Thyroid gland (tissue), 4 donors: ENCODE measurements around the gene IFI27L1. TPM values are rescaled to one million over a fixed set of nuclear protein-coding genes. Genes with fewer than 3 reads are reported as not detected.

Experiments used
- DNase-seq, 2 donors: peaks; one replicate each; pipeline ENCODE4 v3.0.0-alpha.2; 2019
- H3K27ac ChIP-seq, 3 donors: fragments of 200-600 bp; sonication (generic); 1 replicate in 2 of 3; 2 replicates in 1 of 3; pipeline ENCODE4 v1.5.1; 2016 to 2019; ENCODE audit warnings: mild to moderate bottlenecking in 1 of 3, moderate library complexity in 1 of 3
- H3K27me3 ChIP-seq: fragments of 200-600 bp; sonication (generic); one replicate; pipeline ENCODE4 v1.5.1; 2019
- H3K36me3 ChIP-seq, 2 donors: fragments of 200-600 bp; sonication (generic); one replicate each; pipeline ENCODE4 v1.5.1; 2016 to 2019
- H3K4me1 ChIP-seq, 2 donors: fragments of 200-600 bp; sonication (generic); one replicate each; pipeline ENCODE4 v1.5.1; 2017 to 2019
- H3K4me3 ChIP-seq, 3 donors: fragments of 200-600 bp; sonication (generic); replicated peaks in 1 of 3; 1 replicate in 2 of 3; 2 replicates in 1 of 3; pipeline ENCODE4 v1.5.1; 2016; ENCODE audit warnings: mild to moderate bottlenecking in 1 of 3
- H3K9me3 ChIP-seq: fragments of 200-600 bp; sonication (generic); one replicate; pipeline ENCODE4 v1.5.1; 2017
- CTCF ChIP-seq, 6 experiments: fragments of 200-600 bp in 3 of 6; fragments of 450-650 bp in 3 of 6; sonication (generic) in 3 of 6; IDR thresholded peaks; one replicate each; pipeline ENCODE4 v1.5.1; 2016 to 2019; ENCODE audit warnings: antibody characterized with exemption in 6 of 6, mild to moderate bottlenecking in 2 of 6, inconsistent platforms in 1 of 6, moderate library complexity in 1 of 6
- POLR2A ChIP-seq, 2 donors: fragments of 450-650 bp; IDR thresholded peaks; one replicate each; pipeline ENCODE4 v1.6.1; 2017; ENCODE audit warnings: antibody characterized with exemption in 2 of 2, mild to moderate bottlenecking in 2 of 2, moderate library complexity in 1 of 2
- WGBS, 2 donors: methylation state at CpG; one replicate each; pipeline ENCODE4 v1.1.5; 2017; 5-methylcytosine and 5-hydroxymethylcytosine counted together
- intact Hi-C: fragments of 100-400 bp; cut with DNase I; formaldehyde crosslinking; loops from one replicate; pipeline ENCODE4 v1.15.1; 2023
- total RNA-seq, 4 donors: library from RNA; depleted of rRNA; stranded (reverse); fragments of >200 nt; gene quantifications; one replicate each; pipeline ENCODE4 v1.2.3, GENCODE V29; 2016

Gene IFI27L1
- total RNA-seq, 4 donors from 2014 or later: 3.4 to 21.3 (median 10.2) TPM

DNA sequence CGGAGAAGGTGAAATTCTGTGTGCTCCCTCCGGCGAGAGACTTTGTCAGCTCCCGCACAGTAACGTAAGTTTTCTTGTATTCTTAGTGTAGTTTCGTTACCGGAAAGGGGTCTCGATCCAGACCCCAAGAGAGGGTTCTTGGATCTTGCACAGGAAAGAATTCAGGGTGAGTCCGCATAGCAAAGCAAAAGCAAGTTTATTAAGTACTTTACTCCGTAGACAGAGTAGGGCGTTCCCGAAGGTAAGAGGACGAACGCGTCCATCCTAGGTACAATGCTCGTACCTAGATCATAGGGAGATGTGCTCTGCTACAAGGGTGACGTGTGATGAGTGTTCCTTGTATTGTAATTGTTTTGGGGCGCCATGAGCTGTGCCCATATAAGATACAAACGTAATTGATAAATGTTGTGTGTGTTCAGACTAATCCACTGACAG, 293 bp downstream of the IFI27L1 start:
- Histone ChIP-seq H3K27me3 (no peaks in the 10 kb centered on the region), H3K4me3 (peak overlapping the region; percentile 60 to 93 (median 80)), H3K4me1 (peaks cover 31 to 32% of the 10 kb centered on the region in 2 donors), H3K9me3 (no peaks in the 10 kb centered on the region), H3K27ac (peak overlapping the region; percentile 61 to 95 (median 94)), H3K36me3 (no peaks in the 10 kb centered on the region)
- intact Hi-C loops: no loop called here
- WGBS, 2 donors: 1 to 2% methylated on average over 19 of the region's 19 CpGs
- no peak for TF ChIP-seq POLR2A (IDR thresholded peaks at IDR 0.05)
- TF ChIP-seq CTCF (IDR thresholded peaks at IDR 0.05): no peak
- DNase-seq: peak in 1 of 2 donors; percentile 13

GRCh38 chr14:94087891-94088290, 6.8 kb downstream of the IFI27L1 start:
- TF ChIP-seq CTCF (IDR thresholded peaks at IDR 0.05): no peak
- no peak for TF ChIP-seq POLR2A (IDR thresholded peaks at IDR 0.05)
- intact Hi-C loops: no loop called here
- no peak for DNase-seq
- H3K4me3 ChIP-seq: no peak overlapping the region
- H3K27me3 ChIP-seq: no peaks in the 10 kb centered on the region
- no peak overlapping the region for H3K27ac ChIP-seq
- no peaks in the 10 kb centered on the region for H3K9me3 ChIP-seq
- H3K4me1 ChIP-seq: no peaks in the 10 kb centered on the region
- H3K36me3 ChIP-seq: no peaks in the 10 kb centered on the region
- 96 to 100% methylated on average over 4 of the region's 4 CpGs for WGBS, 2 donors

- Histone ChIP-seq H3K36me3 (no peaks in the 10 kb centered on the region), H3K4me1 (no peaks in the 10 kb centered on the region), H3K4me3 (no peak overlapping the region), H3K27me3 (no peaks in the 10 kb centered on the region), H3K27ac (no peak overlapping the region), H3K9me3 (no peaks in the 10 kb centered on the region)
- TF ChIP-seq POLR2A (IDR thresholded peaks at IDR 0.05): no peak
- no peak for TF ChIP-seq CTCF (IDR thresholded peaks at IDR 0.05)
- intact Hi-C loops: no loop called here
- no peak for DNase-seq
- WGBS, 2 donors: 89 to 90% methylated on average over 5 of the region's 5 CpGs
Observed at GRCh38 chr14:94088516-94088915, 7.4 kb downstream of the IFI27L1 start.

DNA sequence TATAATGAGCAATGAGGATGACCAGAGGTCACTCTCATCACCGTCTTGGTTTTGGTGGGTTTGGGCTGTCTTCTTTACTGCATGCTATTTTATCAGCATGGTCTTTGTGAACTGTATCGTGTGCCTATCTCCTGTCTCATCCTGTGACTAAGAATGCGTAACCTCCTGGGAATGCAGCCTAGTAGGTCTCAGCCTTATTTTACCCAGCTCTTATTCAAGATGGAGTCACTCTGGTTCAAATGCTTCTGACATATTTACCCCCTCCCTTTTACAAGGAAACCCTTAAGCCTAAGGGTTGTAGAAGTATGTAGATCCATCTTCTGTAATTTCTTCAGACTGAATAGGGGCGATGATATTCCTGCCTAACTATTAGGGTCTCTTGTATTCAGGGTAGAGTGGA, 8.4 kb downstream of the IFI27L1 start:
- H3K36me3 ChIP-seq: no peaks in the 10 kb centered on the region
- intact Hi-C loops: no loop called here
- no peak overlapping the region for H3K4me3 ChIP-seq
- no peaks in the 10 kb centered on the region for H3K27me3 ChIP-seq
- H3K9me3 ChIP-seq: no peaks in the 10 kb centered on the region
- H3K27ac ChIP-seq: no peak overlapping the region
- TF ChIP-seq CTCF (IDR thresholded peaks at IDR 0.05) (no peak), POLR2A (IDR thresholded peaks at IDR 0.05) (no peak)
- 89 to 95% methylated on average over 4 of the region's 4 CpGs for WGBS, 2 donors
- no peak for DNase-seq
- no peaks in the 10 kb centered on the region for H3K4me1 ChIP-seq

DNA sequence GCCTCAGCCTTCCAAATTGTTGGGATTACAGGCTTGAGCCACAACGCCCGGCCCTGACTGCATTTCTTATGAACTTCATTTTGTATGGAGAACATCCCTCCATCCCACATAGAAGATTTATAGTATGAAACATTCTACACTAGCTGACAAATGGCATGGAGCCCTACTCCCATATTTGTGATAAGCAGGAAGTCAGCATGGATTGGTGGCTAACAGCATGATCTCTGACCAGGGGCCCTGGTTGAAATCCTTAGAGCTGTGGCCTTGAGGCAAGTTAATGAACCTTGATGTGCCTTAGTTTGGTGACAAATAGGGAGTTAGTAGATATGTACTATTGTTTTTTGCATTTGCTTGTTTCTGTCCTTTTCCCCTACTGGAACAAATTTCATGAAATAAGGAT, 12.3 kb downstream of the IFI27L1 start:
- Histone ChIP-seq H3K4me3 (no peak overlapping the region), H3K36me3 (no peaks in the 10 kb centered on the region), H3K9me3 (no peaks in the 10 kb centered on the region), H3K4me1 (no peaks in the 10 kb centered on the region), H3K27me3 (no peaks in the 10 kb centered on the region), H3K27ac (no peak overlapping the region)
- no peak for TF ChIP-seq CTCF (IDR thresholded peaks at IDR 0.05)
- no peak for TF ChIP-seq POLR2A (IDR thresholded peaks at IDR 0.05)
- intact Hi-C loops: no loop called here
- no peak for DNase-seq
- 97 to 100% methylated on average over 2 of the region's 2 CpGs for WGBS, 2 donors
